HG02759 (cell line): ENCODE measurements around the gene GNG4.

Source experiments
- ATAC-seq: cut with Tn5 transposase; IDR thresholded peaks from one replicate; pipeline ENCODE4 v1.9.1; 2021; ENCODE audit warnings: mild to moderate bottlenecking, moderate library complexity; ENCODE audit not compliant: unreplicated experiment

Gene GNG4

DNA sequence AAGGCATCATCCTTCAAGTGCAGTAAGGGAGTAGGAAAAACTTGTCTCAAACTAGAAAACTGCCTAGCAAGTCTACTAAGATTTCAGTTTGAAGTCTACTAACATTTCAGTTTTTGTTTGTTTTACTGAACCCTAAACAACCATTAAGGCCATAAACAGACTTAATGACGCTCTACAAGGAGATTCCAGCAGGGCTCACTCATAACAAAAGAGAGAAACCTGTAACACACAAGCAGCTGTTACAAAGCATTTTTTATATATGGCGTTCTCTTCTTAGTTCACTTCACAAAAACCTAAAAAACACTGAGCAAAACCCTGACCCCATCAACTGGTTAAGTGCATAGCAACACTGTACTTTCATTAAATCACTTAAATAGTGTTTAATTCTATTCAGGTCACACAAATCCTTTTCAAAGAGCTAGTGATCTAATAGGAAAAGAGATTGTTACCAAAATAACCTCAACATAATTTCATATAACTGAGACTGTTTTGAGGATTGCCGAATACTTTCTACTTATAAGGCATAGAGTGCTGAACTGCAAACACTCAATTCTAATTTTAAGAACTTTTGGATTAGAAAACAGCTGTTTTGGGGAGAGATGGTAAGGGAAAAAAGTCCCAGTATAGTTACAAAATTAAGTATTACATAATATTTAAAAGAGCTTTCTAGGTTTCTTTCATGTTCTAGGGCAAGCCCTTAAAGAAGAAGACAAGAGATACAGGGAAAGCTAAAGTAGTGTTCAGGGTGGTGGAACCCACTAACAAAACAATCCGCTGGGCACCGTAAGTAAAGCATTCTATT, 146.8 kb downstream of the GNG4 start:
- ATAC-seq: no peak

GRCh38 chr1:235500971-235501540, 148.5 kb downstream of the GNG4 start:
- ATAC-seq: no peak
